Peyer's patch (tissue), 4 donors: Measurements from ENCODE around the gene HERPUD1. TPM values are rescaled to one million over a fixed set of nuclear protein-coding genes. Genes with fewer than 3 reads are reported as not detected.
A peak's percentile ranks its signal among the peaks of the same experiment; 100 is the strongest.

Source experiments
- DNase-seq, 3 donors: peaks; one replicate each; pipeline ENCODE4 v3.0.0-alpha.2; 2017 to 2019
- H3K27ac ChIP-seq, 4 donors: fragments of 200-600 bp; sonication (generic); one replicate each; pipeline ENCODE4 v1.5.1; 2016 to 2019
- H3K27me3 ChIP-seq, 2 donors: fragments of 200-600 bp; sonication (generic); one replicate each; pipeline ENCODE4 v1.5.1; 2019
- H3K36me3 ChIP-seq, 3 donors: fragments of 200-600 bp; sonication (generic); one replicate each; pipeline ENCODE4 v1.5.1; 2016 to 2019
- H3K4me1 ChIP-seq, 4 donors: fragments of 200-600 bp; sonication (generic); one replicate each; pipeline ENCODE4 v1.5.1; 2016 to 2019
- H3K4me3 ChIP-seq, 4 donors: fragments of 200-600 bp; sonication (generic); 1 replicate in 3 of 4; 2 replicates in 1 of 4; pipeline ENCODE4 v1.5.1; 2016 to 2019; ENCODE audit warnings: mild to moderate bottlenecking in 1 of 4
- H3K9me3 ChIP-seq, 4 donors: fragments of 200-600 bp; sonication (generic); one replicate each; pipeline ENCODE4 v1.5.1; 2016 to 2019; ENCODE audit warnings: mild to moderate bottlenecking in 1 of 4
- CTCF ChIP-seq, 6 experiments: fragments of 450-650 bp in 4 of 6; fragments of 200-600 bp in 2 of 6; sonication (generic) in 1 of 6; IDR thresholded peaks; one replicate each; pipeline ENCODE4 v1.5.1; 2017 to 2019; ENCODE audit warnings: antibody characterized with exemption in 6 of 6, mild to moderate bottlenecking in 3 of 6, moderate library complexity in 1 of 6
- POLR2A ChIP-seq, 2 donors: fragments of 450-650 bp; IDR thresholded peaks; one replicate each; pipeline ENCODE4 v1.5.1; 2017; ENCODE audit warnings: antibody characterized with exemption in 2 of 2, mild to moderate bottlenecking in 2 of 2, moderate library complexity in 2 of 2
- total RNA-seq, 4 donors: library from RNA; depleted of rRNA; stranded (reverse); fragments of >200 nt; gene quantifications; one replicate each; pipeline ENCODE4 v1.1.0, GENCODE V29; 2016

Gene HERPUD1
- total RNA-seq, 4 donors from 2014 or later, result 86.0 to 143 (median 108) TPM

GRCh38 chr16:56911771-56912571 is 20.0 kb upstream of the HERPUD1 start:
- Histone ChIP-seq H3K4me1 (peaks cover 0 to 39% (median 25%) of the 10 kb centered on the region in 4 donors), H3K27me3 (no peaks in the 10 kb centered on the region), H3K36me3 (no peaks in the 10 kb centered on the region), H3K27ac (peak overlapping the region; percentile 66 to 83 (median 72)), H3K9me3 (no peaks in the 10 kb centered on the region), H3K4me3 (no peak overlapping the region)
- no peak for TF ChIP-seq POLR2A (IDR thresholded peaks at IDR 0.05)
- TF ChIP-seq CTCF (IDR thresholded peaks at IDR 0.05), result no peak
- DNase-seq, result peak in 2 of 3 donors; percentile 84 to 91

DNA sequence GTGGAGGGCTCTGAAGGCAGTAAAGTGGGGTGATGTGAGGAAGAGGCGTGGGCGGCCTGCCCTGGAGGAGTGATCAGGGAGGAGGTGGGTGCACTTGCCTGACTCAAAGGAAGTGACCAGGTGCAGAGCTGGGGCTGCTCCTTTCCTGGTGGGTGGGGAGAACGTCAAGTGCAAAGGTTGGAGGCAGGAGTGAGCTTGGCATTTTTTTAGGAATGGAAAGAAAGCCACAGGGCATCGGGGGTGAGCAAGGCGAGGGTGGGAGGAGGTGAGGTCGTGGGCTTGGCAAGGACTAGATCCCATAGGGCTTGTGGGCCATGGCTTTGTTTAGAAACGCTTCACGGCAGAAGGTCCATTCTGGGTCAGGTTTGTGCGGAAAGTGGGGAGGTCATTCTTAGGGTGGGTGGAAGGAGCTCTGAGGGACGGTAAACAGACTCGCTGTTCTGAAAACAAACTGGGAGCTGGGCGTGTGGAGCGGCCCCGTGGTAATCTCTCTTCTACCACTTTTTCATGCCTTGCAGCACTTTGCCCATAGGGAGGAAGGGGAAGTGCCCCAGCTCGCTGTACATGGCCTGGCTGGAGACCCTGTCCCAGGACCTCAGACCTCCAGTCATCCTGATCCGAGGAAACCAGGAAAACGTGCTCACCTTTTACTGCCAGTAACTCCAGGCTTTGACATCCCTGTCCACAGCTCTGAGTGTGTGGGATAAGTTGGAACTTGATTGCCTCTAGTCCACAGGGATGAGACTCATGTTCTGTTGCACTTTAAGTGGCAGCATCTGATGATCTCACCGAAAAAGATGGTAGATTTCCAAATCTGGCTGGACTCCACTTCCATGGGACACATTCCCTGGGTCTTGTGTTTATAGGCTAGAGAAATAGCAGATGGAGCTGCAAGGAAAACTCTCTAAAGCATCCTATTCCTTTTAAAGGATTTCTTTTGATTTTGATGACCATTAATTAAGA is 18.9 kb upstream of the HERPUD1 start:
- DNase-seq, result peak in 2 of 3 donors; percentile 66 to 68
- H3K27ac ChIP-seq, result peak overlapping the region in 3 of 4 donors; percentile 71 to 83 (median 72)
- no peak for TF ChIP-seq POLR2A (IDR thresholded peaks at IDR 0.05)
- TF ChIP-seq CTCF (IDR thresholded peaks at IDR 0.05), result no peak
- H3K27me3 ChIP-seq, result no peaks in the 10 kb centered on the region
- no peaks in the 10 kb centered on the region for H3K9me3 ChIP-seq
- no peaks in the 10 kb centered on the region for H3K36me3 ChIP-seq
- H3K4me1 ChIP-seq, result peaks cover 0 to 43% (median 25%) of the 10 kb centered on the region in 4 donors
- H3K4me3 ChIP-seq, result no peak overlapping the region

GRCh38 chr16:56914896-56915295 is 17.0 kb upstream of the HERPUD1 start:
- no peak for DNase-seq
- no peak overlapping the region for H3K4me3 ChIP-seq
- H3K36me3 ChIP-seq, result no peaks in the 10 kb centered on the region
- peaks cover 0 to 48% (median 29%) of the 10 kb centered on the region in 4 donors for H3K4me1 ChIP-seq
- TF ChIP-seq POLR2A (IDR thresholded peaks at IDR 0.05), result no peak
- H3K9me3 ChIP-seq, result no peaks in the 10 kb centered on the region
- H3K27ac ChIP-seq, result peak overlapping the region in 2 of 4 donors; percentile 5 to 89
- no peaks in the 10 kb centered on the region for H3K27me3 ChIP-seq

- Histone ChIP-seq H3K4me3 (no peak overlapping the region), H3K36me3 (no peaks in the 10 kb centered on the region), H3K9me3 (no peaks in the 10 kb centered on the region), H3K4me1 (peaks cover 0 to 47% (median 30%) of the 10 kb centered on the region in 4 donors), H3K27ac (peak overlapping the region; percentile 5 to 89 (median 80)), H3K27me3 (no peaks in the 10 kb centered on the region)
- TF ChIP-seq CTCF (IDR thresholded peaks at IDR 0.05), result no peak
- no peak for TF ChIP-seq POLR2A (IDR thresholded peaks at IDR 0.05)
- DNase-seq, result no peak
Observed at GRCh38 chr16:56915336-56916119, 16.4 kb upstream of the HERPUD1 start.

GRCh38 chr16:56916571-56917403 is 15.2 kb upstream of the HERPUD1 start:
- Histone ChIP-seq H3K27me3 (no peaks in the 10 kb centered on the region), H3K27ac (peak overlapping the region; percentile 68 to 89 (median 80)), H3K4me1 (peaks cover 0 to 38% (median 25%) of the 10 kb centered on the region in 4 donors), H3K4me3 (no peak overlapping the region), H3K9me3 (no peaks in the 10 kb centered on the region), H3K36me3 (no peaks in the 10 kb centered on the region)
- TF ChIP-seq CTCF (IDR thresholded peaks at IDR 0.05) (no peak), POLR2A (IDR thresholded peaks at IDR 0.05) (no peak)
- peak in 2 of 3 donors; percentile 66 to 74 for DNase-seq
